ENCODE data around the gene NELFB.

- TF ChIP-seq CTCF (conservative IDR thresholded peaks at IDR 0.05; ENCODE audit: low read depth, low read length) = no peak
- TF ChIP-seq EZH2 (IDR thresholded peaks at IDR 0.05; ENCODE audit: borderline replicate concordance, low read depth, low read length, poor library complexity, severe bottlenecking) = no peak
These were observed 13.4 kb upstream of the NELFB start for GRCh38 chr9:137241490-137242268.
